Measurements from ENCODE around the gene POFUT2.

- TF ChIP-seq REST (IDR thresholded peaks at IDR 0.05; ENCODE audit: low read depth) (no peak), TAF1 (IDR thresholded peaks at IDR 0.05; ENCODE audit: low read depth) (no peak), CREB1 (IDR thresholded peaks at IDR 0.05; ENCODE audit: low read depth) (no peak), EGR1 (IDR thresholded peaks at IDR 0.05) (no peak)
Observed at GRCh38 chr21:45299864-45300785, 12.4 kb upstream of the POFUT2 start.

All from Ishikawa (cell line).